Stomach (tissue), 9 donors: ENCODE results near the gene ULK4. TPM values are rescaled to one million over a fixed set of nuclear protein-coding genes. Genes with fewer than 3 reads are reported as not detected.
"Not testable (repeated sequence)": the region's sequence is repeated elsewhere in the genome, so short reads cannot be mapped to it uniquely, and the experiment has no call there.

Experiments used
- DNase-seq, 2 donors: peaks; one replicate each; pipeline versions ENCODE4 v3.0.0 to v3.0.0-alpha.2; 2013 to 2019
- H3K27ac ChIP-seq, 5 donors: fragments of 200-600 bp in 4 of 5; sonication (generic) in 4 of 5; one replicate each; pipeline ENCODE4 v1.5.1; 2013 to 2019; ENCODE audit warnings: mild to moderate bottlenecking in 1 of 5, moderate library complexity in 1 of 5
- H3K27me3 ChIP-seq, 3 donors: fragments of 200-600 bp; sonication (generic); one replicate each; pipeline ENCODE4 v1.5.1; 2017 to 2019; ENCODE audit warnings: mixed run types in 1 of 3
- H3K36me3 ChIP-seq, 4 donors: fragments of 200-600 bp; sonication (generic); 1 replicate in 3 of 4; 2 replicates in 1 of 4; pipeline ENCODE4 v1.5.1; 2016 to 2019
- H3K4me1 ChIP-seq, 4 donors: fragments of 200-600 bp; sonication (generic); one replicate each; pipeline ENCODE4 v1.5.1; 2016 to 2019
- H3K4me3 ChIP-seq, 4 donors: fragments of 200-600 bp; sonication (generic) in 3 of 4; one replicate each; pipeline ENCODE4 v1.5.1; 2016 to 2019; ENCODE audit warnings: mild to moderate bottlenecking in 1 of 4
- H3K9me3 ChIP-seq, 4 donors: fragments of 200-600 bp; sonication (generic); one replicate each; pipeline ENCODE4 v1.5.1; 2016 to 2019
- CTCF ChIP-seq, 7 experiments: fragments of 450-650 bp in 4 of 7; fragments of 200-600 bp in 3 of 7; sonication (generic) in 3 of 7; IDR thresholded peaks; one replicate each; pipeline ENCODE4 v1.5.1; 2016 to 2019; ENCODE audit warnings: antibody characterized with exemption in 7 of 7, control low read depth in 2 of 7, mild to moderate bottlenecking in 1 of 7
- EP300 ChIP-seq: sonication (generic); formaldehyde crosslinking; IDR thresholded peaks from one replicate; pipeline ENCODE4 v1.6.1; 2017; ENCODE audit warnings: antibody characterized with exemption
- POLR2A ChIP-seq, 4 donors: fragments of 450-650 bp; IDR thresholded peaks; one replicate each; pipeline ENCODE4 v1.6.1; 2016; ENCODE audit warnings: antibody characterized with exemption in 4 of 4, control low read depth in 2 of 4, mild to moderate bottlenecking in 1 of 4, moderate library complexity in 1 of 4
- POLR2AphosphoS5 ChIP-seq, 3 donors: sonication (generic); formaldehyde crosslinking; IDR thresholded peaks; one replicate each; pipeline ENCODE4 v1.6.1; 2016; ENCODE audit warnings: antibody characterized with exemption in 3 of 3
- WGBS, 5 donors: extraction: QIAGEN DNeasy Blood & Tissue Kit in 3 of 5; methylation state at CpG; one replicate each; pipeline versions ENCODE4 v1.1.5 to v1.1.7; 2013 to 2018; 5-methylcytosine and 5-hydroxymethylcytosine counted together
- intact Hi-C: fragments of 100-400 bp; cut with DNase I; formaldehyde crosslinking; loops from one replicate; pipeline ENCODE4 v1.15.1; 2023; ENCODE audit warnings: low total_unique reads
- polyA plus RNA-seq, 3 donors: library from polyadenylated mRNA; stranded (reverse); fragments of 200-250 nt; gene quantifications; one replicate each; pipeline ENCODE4 v1.2.3, GENCODE V29; 2013
- total RNA-seq, 5 donors: library from RNA; depleted of rRNA; stranded (reverse); fragments of >200 nt; gene quantifications; one replicate each; pipeline versions ENCODE4 v1.1.0 to v1.2.3, GENCODE V29; 2014 to 2016
- donor health status: healthy with polysubstance abuse.
- donor health status: Bipolar disorder and iron deficiency.
- donor health status: healthy.

The ULK4 gene
- total and polyA plus RNA-seq, 8 donors, result 1.6 to 150 (median 7.4) TPM

GRCh38 chr3:41288785-41289184 is 673.1 kb downstream of the ULK4 start:
- no peaks in the 10 kb centered on the region for H3K4me1 ChIP-seq
- H3K4me3 ChIP-seq, result no peak overlapping the region
- no peak for DNase-seq
- TF ChIP-seq EP300, result no peak
- TF ChIP-seq POLR2AphosphoS5 (IDR thresholded peaks at IDR 0.05), result no peak
- TF ChIP-seq CTCF (IDR thresholded peaks at IDR 0.05), result no peak
- TF ChIP-seq POLR2A (IDR thresholded peaks at IDR 0.05), result no peak
- H3K9me3 ChIP-seq, result no peaks in the 10 kb centered on the region
- H3K36me3 ChIP-seq, result no peaks in the 10 kb centered on the region
- no peak overlapping the region for H3K27ac ChIP-seq
- 86 to 91% (median 89%) methylated on average over 8 of the region's 8 CpGs for WGBS, 5 donors
- intact Hi-C loops, result no loop called here
- H3K27me3 ChIP-seq, result no peaks in the 10 kb centered on the region

GRCh38 chr3:41286305-41286704 is 675.6 kb downstream of the ULK4 start:
- Histone ChIP-seq H3K36me3 (no peaks in the 10 kb centered on the region), H3K27ac (no peak overlapping the region), H3K4me1 (no peaks in the 10 kb centered on the region), H3K4me3 (no peak overlapping the region), H3K9me3 (peaks cover 0 to 5% (median 0%) of the 10 kb centered on the region in 4 donors), H3K27me3 (no peaks in the 10 kb centered on the region)
- no peak for DNase-seq
- TF ChIP-seq POLR2AphosphoS5 (IDR thresholded peaks at IDR 0.05) (no peak), CTCF (IDR thresholded peaks at IDR 0.05) (no peak), EP300 (no peak), POLR2A (IDR thresholded peaks at IDR 0.05) (no peak)
- 69 to 89% (median 87%) methylated on average over 6 of the region's 6 CpGs for WGBS, 5 donors
- intact Hi-C loops, result no loop called here

- WGBS, 5 donors, result 83 to 90% (median 87%) methylated on average over 3 of the region's 3 CpGs
- H3K4me3 ChIP-seq, H3K4me1 ChIP-seq, H3K27ac ChIP-seq, H3K36me3 ChIP-seq, H3K27me3 ChIP-seq, DNase-seq, intact Hi-C loops, H3K9me3 ChIP-seq: not testable (repeated sequence)
Measured at GRCh38 chr3:41284934-41285333, 677.0 kb downstream of the ULK4 start.

- WGBS, 5 donors, result 52 to 74% (median 61%) methylated on average over 10 to 16 of the region's 16 CpGs
- intact Hi-C loops, result no loop called here
- no peak overlapping the region for H3K27ac ChIP-seq
- peak in 1 of 2 donors; percentile 39 for DNase-seq
- no peak for TF ChIP-seq POLR2AphosphoS5 (IDR thresholded peaks at IDR 0.05)
- TF ChIP-seq CTCF (IDR thresholded peaks at IDR 0.05), result no peak
- TF ChIP-seq EP300, result no peak
- no peak for TF ChIP-seq POLR2A (IDR thresholded peaks at IDR 0.05)
- H3K9me3 ChIP-seq, result peaks cover 0 to 11% (median 1%) of the 10 kb centered on the region in 4 donors
- no peaks in the 10 kb centered on the region for H3K36me3 ChIP-seq
- no peaks in the 10 kb centered on the region for H3K27me3 ChIP-seq
- no peak overlapping the region for H3K4me3 ChIP-seq
- H3K4me1 ChIP-seq, result no peaks in the 10 kb centered on the region
Measured at GRCh38 chr3:41277790-41278465, 684.0 kb downstream of the ULK4 start.

- Histone ChIP-seq H3K9me3 (peaks cover 0 to 27% (median 11%) of the 10 kb centered on the region in 4 donors), H3K4me1 (no peaks in the 10 kb centered on the region), H3K4me3 (no peak overlapping the region), H3K27me3 (no peaks in the 10 kb centered on the region), H3K27ac (no peak overlapping the region), H3K36me3 (no peaks in the 10 kb centered on the region)
- no peak for TF ChIP-seq POLR2A (IDR thresholded peaks at IDR 0.05)
- no peak for TF ChIP-seq EP300
- no peak for TF ChIP-seq POLR2AphosphoS5 (IDR thresholded peaks at IDR 0.05)
- no peak for TF ChIP-seq CTCF (IDR thresholded peaks at IDR 0.05)
- intact Hi-C loops, result no loop called here
- DNase-seq, result no peak
- WGBS, 5 donors, result 74 to 80% (median 76%) methylated on average over 4 of the region's 4 CpGs
Measured at GRCh38 chr3:41276191-41276590, 685.7 kb downstream of the ULK4 start.
